Measurements from ENCODE around the gene CHRNE. TPM values are rescaled to one million over a fixed set of nuclear protein-coding genes. Genes with fewer than 3 reads are reported as not detected.

Gene CHRNE
- total RNA-seq, 2 experiments from 2014 or later, result 0.65 to 1.1 TPM

DNA sequence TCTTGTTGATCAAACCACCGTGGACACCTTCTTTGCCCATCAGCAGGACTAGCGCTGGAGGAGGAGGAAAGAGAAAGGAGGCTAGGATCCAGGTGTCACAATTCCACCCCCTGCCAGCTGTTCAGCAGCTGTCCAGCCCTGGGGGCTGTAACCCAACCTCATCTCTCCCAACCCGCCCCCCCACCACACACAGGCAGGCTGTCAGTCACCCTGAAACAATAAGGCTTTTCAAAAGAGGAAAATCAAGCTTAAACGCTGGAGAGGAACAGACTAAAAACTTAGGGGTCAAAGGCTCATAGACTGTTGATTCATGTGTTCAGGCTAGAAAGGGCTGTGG, 43.0 kb upstream of the CHRNE start:
- DNase-seq, result no peak
- peaks cover 44% of the 10 kb centered on the region for H3K4me1 Mint-ChIP-seq
- no peak for ATAC-seq (ENCODE audit: low read depth)
- no peaks in the 10 kb centered on the region for H3K27me3 Mint-ChIP-seq
- no peaks in the 10 kb centered on the region for H3K9me3 Mint-ChIP-seq
- peak overlapping the region; percentile 100 for H3K4me3 Mint-ChIP-seq
- H3K36me3 Mint-ChIP-seq, result peaks cover 60% of the 10 kb centered on the region
- H3K27ac Mint-ChIP-seq, result peak overlapping the region; percentile 100
- POLR2A ChIA-PET, result interaction anchor here (0.9 to 17.2 kb wide), 9 partner anchors 9 to 96 kb away, joined by 3 to 441 read pairs (median 5); partner anchors contain the start of genes INCA1, KIF1C and SPAG7

DNA sequence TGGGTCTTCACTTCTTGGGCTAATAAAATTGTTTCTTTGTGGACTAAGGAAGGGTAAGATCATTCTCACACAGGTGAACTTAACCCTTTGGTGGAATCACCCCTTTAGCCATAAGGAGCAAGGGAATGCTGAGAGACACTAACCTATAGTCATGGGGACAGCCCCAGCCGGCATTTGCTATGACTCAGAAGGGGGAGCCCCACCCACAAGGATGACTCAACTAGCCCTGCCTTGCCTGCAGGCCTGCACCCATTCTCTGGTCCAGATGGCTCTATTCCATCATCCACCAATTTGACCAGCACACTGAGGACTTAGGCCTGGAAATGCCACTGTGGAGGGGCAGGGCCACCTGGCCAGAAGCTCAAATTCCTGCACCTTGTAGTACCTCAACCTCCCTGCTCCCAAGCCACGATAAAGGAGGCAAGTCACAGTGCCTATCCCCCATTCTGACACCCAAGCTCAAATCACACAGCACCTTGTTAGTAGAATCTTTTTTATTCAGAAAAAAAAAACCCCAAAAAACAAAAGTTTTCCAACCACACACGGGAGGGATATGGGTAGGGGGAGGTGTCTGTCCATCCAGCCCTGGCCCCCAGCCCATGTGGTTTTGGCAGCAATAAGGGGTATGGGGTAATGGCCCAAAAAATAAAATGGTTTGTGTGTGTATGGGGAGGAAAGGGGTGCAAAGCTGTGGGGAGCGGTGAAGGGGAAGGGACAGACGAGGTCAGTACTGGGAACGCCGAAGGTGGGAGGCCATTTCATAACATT, 42.5 kb upstream of the CHRNE start:
- POLR2A ChIA-PET, result interaction anchor here (1.0 to 17.2 kb wide), 6 partner anchors 9 to 45 kb away, joined by 3 to 441 read pairs (median 4); partner anchors contain the start of gene SPAG7
- DNase-seq, result peak; percentile 76
- no peaks in the 10 kb centered on the region for H3K27me3 Mint-ChIP-seq
- peak overlapping the region; percentile 100 for H3K4me3 Mint-ChIP-seq
- H3K27ac Mint-ChIP-seq, result peak overlapping the region; percentile 100
- no peaks in the 10 kb centered on the region for H3K9me3 Mint-ChIP-seq
- peaks cover 41% of the 10 kb centered on the region for H3K4me1 Mint-ChIP-seq
- H3K36me3 Mint-ChIP-seq, result peaks cover 62% of the 10 kb centered on the region
- peak; percentile 28 for ATAC-seq (ENCODE audit: low read depth)

DNA sequence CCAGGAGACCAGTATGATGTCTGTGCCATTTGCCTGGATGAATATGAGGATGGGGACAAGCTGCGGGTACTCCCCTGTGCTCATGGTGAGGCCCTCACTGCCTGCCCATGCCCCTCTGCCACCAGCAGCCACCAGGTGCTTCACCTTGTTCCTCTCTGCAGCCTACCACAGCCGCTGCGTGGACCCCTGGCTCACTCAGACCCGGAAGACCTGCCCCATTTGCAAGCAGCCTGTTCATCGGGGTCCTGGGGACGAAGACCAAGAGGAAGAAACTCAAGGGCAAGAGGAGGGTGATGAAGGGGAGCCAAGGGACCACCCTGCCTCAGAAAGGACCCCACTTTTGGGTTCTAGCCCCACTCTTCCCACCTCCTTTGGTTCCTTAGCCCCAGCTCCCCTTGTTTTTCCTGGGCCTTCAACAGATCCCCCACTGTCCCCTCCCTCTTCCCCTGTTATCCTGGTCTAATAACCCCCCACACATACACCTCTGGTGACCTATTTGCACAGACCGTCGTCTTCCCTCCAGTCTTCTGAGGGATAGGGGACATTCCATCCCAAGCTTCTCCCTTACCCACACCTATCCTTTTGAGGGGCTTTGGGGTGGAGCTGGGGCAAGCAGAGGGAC, 41.8 kb upstream of the CHRNE start:
- DNase-seq (peak; percentile 63), ATAC-seq (ENCODE audit: low read depth) (no peak)
- Mint-ChIP-seq H3K9me3 (no peaks in the 10 kb centered on the region), H3K36me3 (peaks cover 62% of the 10 kb centered on the region), H3K27me3 (no peaks in the 10 kb centered on the region), H3K4me3 (peak overlapping the region; percentile 100), H3K27ac (peak overlapping the region; percentile 100), H3K4me1 (peaks cover 40% of the 10 kb centered on the region)
- POLR2A ChIA-PET, result interaction anchor here (0.6 to 17.2 kb wide), 6 partner anchors 8 to 45 kb away, joined by 3 to 441 read pairs (median 4); partner anchors contain the start of gene SPAG7

DNA sequence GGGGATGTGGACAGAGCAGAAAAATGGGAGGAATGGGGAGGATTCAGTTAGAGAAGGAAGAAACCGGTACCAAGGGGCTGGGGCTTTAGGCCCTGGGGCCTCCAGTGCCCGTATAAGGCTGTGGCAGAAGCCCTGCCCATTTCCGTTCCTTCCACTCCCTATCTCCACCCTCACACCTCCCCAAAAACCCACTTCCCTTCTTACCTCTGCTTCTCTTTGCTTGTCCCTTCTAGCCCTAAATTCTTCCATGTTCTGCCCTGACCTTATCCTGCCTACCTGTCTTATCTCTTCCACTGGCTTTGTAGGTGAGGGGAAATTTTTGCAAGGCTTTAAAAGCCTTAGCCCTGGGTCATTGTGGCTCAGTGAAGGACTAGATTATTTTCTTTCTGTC, 41.3 kb upstream of the CHRNE start:
- peaks cover 64% of the 10 kb centered on the region for H3K36me3 Mint-ChIP-seq
- no peaks in the 10 kb centered on the region for H3K27me3 Mint-ChIP-seq
- no peaks in the 10 kb centered on the region for H3K9me3 Mint-ChIP-seq
- H3K27ac Mint-ChIP-seq, result peak overlapping the region; percentile 100
- POLR2A ChIA-PET, result interaction anchor here (0.8 to 17.2 kb wide), 5 partner anchors 8 to 44 kb away, joined by 3 to 441 read pairs (median 5); partner anchors contain the start of genes CAMTA2 and SPAG7
- peak overlapping the region; percentile 100 for H3K4me3 Mint-ChIP-seq
- H3K4me1 Mint-ChIP-seq, result peaks cover 41% of the 10 kb centered on the region
- no peak for DNase-seq
- ATAC-seq (ENCODE audit: low read depth), result peak; percentile 21

DNA sequence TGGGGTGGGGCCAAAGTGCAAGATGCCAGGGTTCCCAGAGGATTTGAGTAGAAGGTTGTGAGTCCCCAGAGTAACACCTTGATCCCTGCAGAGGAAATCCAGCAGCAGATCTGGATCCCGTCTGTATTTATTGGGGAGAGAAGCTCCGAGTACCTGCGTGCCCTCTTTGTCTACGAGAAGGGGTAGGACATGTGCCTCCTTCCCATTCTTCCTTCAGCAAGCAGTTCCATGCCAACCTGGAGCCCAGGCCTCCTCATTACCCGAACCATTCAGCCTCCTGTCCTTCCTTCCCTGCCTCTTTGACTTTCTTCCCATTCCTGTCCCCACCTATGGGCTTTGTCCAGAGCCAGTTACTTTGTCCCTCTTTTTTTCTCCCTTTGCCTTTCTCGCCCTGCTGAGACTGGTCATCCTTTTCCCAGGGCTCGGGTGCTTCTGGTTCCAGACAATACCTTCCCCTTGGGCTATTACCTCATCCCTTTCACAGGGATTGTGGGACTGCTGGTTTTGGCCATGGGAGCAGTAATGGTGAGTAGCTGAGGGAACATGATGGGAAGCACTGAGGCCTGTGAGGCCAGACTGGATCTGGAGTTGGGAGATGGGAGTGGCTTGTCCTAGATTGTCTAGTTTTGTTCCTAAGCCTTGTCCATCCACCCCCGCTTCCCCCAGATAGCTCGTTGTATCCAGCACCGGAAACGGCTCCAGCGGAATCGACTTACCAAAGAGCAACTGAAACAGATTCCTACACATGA, 40.0 kb upstream of the CHRNE start:
- no peak for ATAC-seq (ENCODE audit: low read depth)
- Mint-ChIP-seq H3K27ac (peak overlapping the region; percentile 88), H3K9me3 (no peaks in the 10 kb centered on the region), H3K4me1 (peaks cover 46% of the 10 kb centered on the region), H3K27me3 (no peaks in the 10 kb centered on the region), H3K36me3 (peaks cover 70% of the 10 kb centered on the region), H3K4me3 (peak overlapping the region; percentile 100)
- POLR2A ChIA-PET, result interaction anchor here (1.0 to 17.2 kb wide), 5 partner anchors 9 to 64 kb away, joined by 3 to 441 read pairs (median 4); partner anchors contain the start of gene SPAG7
- no peak for DNase-seq

DNA sequence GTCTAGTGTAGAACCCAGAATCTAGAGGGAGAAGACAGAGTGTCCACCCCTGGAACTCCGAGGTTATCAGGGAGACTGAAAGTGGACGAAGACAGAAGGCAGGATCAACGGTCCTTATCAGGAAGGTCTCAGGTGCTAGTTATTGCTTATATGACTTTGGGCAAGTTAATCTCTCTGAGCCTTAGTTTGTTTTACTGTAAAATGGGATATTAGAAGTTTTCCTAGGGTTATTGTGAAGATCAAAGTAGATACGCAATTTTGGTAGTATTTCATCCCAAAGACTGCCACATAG, 38.4 kb upstream of the CHRNE start:
- POLR2A ChIA-PET, result interaction anchor here (1.1 to 17.2 kb wide), 4 partner anchors 8 to 107 kb away, joined by 3 to 441 read pairs (median 54); partner anchors contain the start of genes ENO3, PFN1 and SPAG7
- Mint-ChIP-seq H3K27me3 (no peaks in the 10 kb centered on the region), H3K36me3 (peaks cover 62% of the 10 kb centered on the region), H3K4me3 (peak overlapping the region; percentile 100), H3K27ac (peak overlapping the region; percentile 88), H3K4me1 (peaks cover 53% of the 10 kb centered on the region), H3K9me3 (no peaks in the 10 kb centered on the region)
- DNase-seq (no peak), ATAC-seq (ENCODE audit: low read depth) (no peak)

DNA sequence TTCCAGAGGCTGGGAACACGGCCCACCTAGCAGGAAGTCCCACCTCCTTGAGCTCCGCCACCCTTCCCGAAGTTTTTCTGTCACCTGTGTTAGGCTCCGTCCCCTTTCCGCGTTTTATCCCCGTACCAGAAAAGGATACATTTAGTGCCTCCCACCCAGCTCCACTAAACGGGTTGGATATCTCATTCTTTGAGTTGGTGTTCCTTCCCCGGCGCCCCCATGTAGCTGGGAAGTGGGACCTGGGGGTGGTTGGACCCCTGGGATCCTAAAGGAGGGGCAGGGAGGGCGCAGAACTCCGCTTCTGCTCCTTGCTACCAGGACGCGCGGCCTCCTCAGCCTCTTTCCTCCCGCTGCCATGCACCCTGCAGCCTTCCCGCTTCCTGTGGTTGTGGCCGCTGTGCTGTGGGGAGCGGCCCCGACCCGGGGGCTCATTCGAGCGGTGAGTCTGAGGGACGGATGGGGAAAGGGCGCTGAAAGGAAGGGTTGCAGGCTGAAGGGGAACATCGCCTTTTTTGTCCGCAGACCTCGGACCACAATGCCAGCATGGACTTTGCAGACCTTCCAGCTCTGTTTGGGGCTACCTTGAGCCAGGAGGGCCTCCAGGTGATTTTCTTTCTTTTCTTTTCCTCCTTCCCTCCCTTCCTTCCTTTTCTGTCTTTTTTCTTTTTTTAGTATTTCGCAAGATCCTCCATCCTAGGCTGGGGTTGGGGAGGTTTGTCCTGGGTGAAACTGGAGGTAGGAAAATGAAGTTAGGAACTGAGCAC, 37.8 kb upstream of the CHRNE start:
- Mint-ChIP-seq H3K27ac (peak overlapping the region; percentile 88), H3K27me3 (no peaks in the 10 kb centered on the region), H3K4me1 (peaks cover 57% of the 10 kb centered on the region), H3K36me3 (peaks cover 61% of the 10 kb centered on the region), H3K4me3 (peak overlapping the region; percentile 100), H3K9me3 (no peaks in the 10 kb centered on the region)
- ATAC-seq (ENCODE audit: low read depth) (no peak), DNase-seq (peak; percentile 80)
- POLR2A ChIA-PET, result interaction anchor here (0.8 to 17.2 kb wide), 20 partner anchors 9 to 231 kb away, joined by 3 to 441 read pairs (median 4); partner anchors contain the start of genes C17orf107, CAMTA2, ENO3 and INCA1

DNA sequence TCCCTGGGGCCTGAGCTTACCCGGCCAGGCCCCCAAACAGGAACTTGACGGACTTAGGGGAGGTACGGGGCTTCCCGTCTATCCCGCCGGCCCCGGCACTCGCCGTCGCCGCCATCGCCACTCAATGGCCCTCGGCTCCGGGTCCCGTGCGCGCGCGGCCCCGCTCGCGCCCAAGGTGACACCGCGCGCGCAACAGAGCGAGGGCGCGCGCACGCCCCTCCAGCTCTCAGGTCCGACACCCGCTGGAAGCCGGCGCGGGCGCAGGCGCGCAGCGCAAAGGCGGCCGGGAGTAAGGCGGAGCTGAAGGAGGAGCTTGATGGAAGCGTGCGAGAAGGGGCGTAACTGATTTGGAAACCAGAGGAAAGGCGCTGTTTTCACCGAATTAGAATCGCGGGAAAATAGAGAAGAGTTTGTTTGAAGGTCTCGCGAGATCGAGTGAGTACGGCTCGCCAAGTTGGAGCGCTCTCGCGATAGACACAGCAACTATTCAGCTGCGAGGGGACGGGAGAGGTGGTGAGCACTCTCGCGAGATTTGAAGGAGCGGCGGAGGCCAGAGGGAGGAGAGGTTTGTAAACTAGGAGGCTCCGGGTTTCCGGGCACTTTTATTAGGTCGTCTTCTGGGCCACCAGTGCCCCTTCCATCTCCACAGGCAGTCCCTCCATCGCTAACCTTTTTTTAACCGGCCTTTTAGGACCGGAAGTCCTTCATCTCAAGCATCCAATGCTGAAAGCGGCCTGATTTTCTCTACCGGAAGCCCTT, 37.1 kb upstream of the CHRNE start, which contains the start of the genes RNF167 and SLC25A11:
RNF167 (plus strand) TSS at position 473 of the 759 bp plus-strand sequence. CDS start 642 bp downstream, outside the sequence.
SLC25A11 (minus strand) TSS at position 251 of the 759 bp plus-strand sequence; CDS start at position 115, 136 bp downstream.
- Mint-ChIP-seq H3K27ac (peak within 1 kb of the TSS; percentile 88), H3K9me3 (no peaks in the 10 kb centered on the region), H3K4me3 (peak within 1 kb of the TSS; percentile 100), H3K4me1 (peaks cover 49% of the 10 kb centered on the region), H3K27me3 (no peaks in the 10 kb centered on the region), H3K36me3 (peaks cover 54% of the 10 kb centered on the region)
- ATAC-seq (ENCODE audit: low read depth) (peak; percentile 77), DNase-seq (peak; percentile 94)
- POLR2A ChIA-PET, result interaction anchor here (0.7 to 17.2 kb wide), 26 partner anchors 10 to 797 kb away, joined by 3 to 441 read pairs (median 3); partner anchors contain the start of genes C17orf107, CAMTA2, CYB5D2 and ENO3

DNA sequence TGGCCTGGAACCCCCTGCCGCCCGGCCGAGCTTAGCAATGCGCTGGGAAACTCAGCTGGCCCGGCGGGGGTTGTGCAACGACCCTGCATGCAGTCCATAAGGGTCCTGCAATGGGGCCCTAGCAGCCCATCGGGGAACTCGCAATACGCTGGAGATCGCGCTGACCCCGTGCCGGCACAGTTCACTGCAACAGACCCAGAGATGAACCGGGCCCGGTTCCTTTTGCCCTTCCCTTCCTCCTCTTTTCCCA, 36.6 kb upstream of the CHRNE start:
- DNase-seq (no peak), ATAC-seq (ENCODE audit: low read depth) (no peak)
- Mint-ChIP-seq H3K9me3 (no peaks in the 10 kb centered on the region), H3K4me3 (peak overlapping the region; percentile 100), H3K4me1 (peaks cover 47% of the 10 kb centered on the region), H3K27me3 (no peaks in the 10 kb centered on the region), H3K36me3 (peaks cover 51% of the 10 kb centered on the region), H3K27ac (peak overlapping the region; percentile 88)
- POLR2A ChIA-PET, result interaction anchor here (0.7 to 17.2 kb wide), 21 partner anchors 10 to 796 kb away, joined by 3 to 441 read pairs (median 4); partner anchors contain the start of genes C17orf107, CAMTA2, CYB5D2 and ENO3

DNA sequence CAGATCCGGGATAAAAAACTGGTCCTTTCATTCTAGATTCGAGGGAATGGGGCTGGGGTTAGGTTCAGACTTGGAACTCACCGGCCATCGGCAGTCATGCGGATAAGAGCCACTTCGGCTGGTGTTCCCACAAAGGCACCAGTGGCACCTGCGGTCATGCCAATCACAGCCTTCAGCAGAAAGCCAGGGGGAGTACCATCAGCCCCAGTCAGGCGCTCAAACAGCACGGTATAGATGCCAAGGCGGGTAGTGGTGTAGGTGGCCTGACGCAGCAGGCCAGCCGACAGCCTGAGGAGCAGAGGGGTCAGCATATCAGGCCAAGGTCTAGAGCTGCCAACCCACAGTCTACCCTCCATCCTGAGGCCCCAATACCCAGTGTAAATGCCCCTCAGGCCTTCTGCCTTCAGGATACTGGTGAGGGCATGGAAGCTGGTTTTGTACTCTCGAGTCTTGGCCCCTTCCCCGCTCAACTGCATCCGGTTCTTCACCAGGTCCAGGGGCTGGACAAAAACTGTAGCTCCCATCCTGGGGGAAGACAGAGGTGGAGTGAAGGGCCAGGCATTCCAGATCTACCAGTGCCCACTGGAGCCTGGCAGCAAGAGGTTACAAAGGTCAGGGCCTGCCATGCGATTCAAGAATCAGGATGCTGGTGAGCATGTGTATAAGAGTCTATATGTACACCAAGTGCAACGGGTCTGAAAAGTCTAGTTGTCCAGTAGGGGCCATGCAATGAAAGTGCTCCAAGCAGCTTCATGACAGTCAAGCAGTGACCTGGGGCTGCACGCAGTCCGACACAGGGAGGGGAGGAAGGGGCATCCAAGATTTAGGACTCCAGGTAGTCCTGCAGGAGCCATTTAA, 36.0 kb upstream of the CHRNE start:
- Mint-ChIP-seq H3K36me3 (peaks cover 47% of the 10 kb centered on the region), H3K4me3 (peak overlapping the region; percentile 100), H3K27ac (peak overlapping the region; percentile 88), H3K9me3 (no peaks in the 10 kb centered on the region), H3K27me3 (no peaks in the 10 kb centered on the region), H3K4me1 (peaks cover 48% of the 10 kb centered on the region)
- POLR2A ChIA-PET, result interaction anchor here (1.2 to 17.2 kb wide), 11 partner anchors 11 to 796 kb away, joined by 3 to 441 read pairs (median 8); partner anchors contain the start of genes C17orf107, CAMTA2, CYB5D2 and ENO3
- ATAC-seq (ENCODE audit: low read depth), result no peak
- no peak for DNase-seq

DNA sequence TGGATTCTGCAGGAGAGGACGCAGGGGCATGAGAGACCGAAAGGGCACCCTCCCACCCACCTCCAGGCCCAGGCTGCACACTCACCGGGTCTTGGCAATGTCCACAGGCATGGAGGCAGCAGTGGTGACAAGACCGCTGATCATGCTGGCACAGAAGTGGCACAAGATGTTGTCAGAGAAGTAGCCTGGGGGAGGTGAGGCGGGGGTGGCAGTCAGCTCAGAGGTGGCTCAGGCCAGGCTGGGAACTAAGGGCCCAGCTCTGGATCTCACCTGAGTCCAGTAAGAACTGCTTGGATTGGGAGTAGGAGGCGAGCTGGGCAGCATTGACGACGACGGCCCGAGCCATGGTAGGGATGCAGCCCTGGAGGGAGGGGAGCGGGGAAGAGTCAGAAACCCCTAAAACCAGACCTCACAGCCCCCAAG, 35.2 kb upstream of the CHRNE start:
- POLR2A ChIA-PET, result interaction anchor here (2.8 to 4.0 kb wide), 2 partner anchors 12 to 60 kb away, joined by 20 to 106 read pairs; partner anchors contain the start of genes ENO3, INCA1, KIF1C and PFN1
- H3K4me3 Mint-ChIP-seq, result peak overlapping the region; percentile 100

More for the DNA sequence above, 35.2 kb upstream of the CHRNE start:
- Mint-ChIP-seq H3K36me3 (peaks cover 43% of the 10 kb centered on the region), H3K9me3 (no peaks in the 10 kb centered on the region), H3K27ac (peak overlapping the region; percentile 22), H3K4me1 (peaks cover 47% of the 10 kb centered on the region), H3K27me3 (no peaks in the 10 kb centered on the region)
- DNase-seq (no peak), ATAC-seq (ENCODE audit: low read depth) (no peak)

All from activated naive CD8-positive, alpha-beta T cell treated with anti-CD3 and anti-CD28 coated beads, Interleukin-2, amount 10 ng/mL, durations not matched to agents 7 days and 5 days (primary cell).